ENCODE measurements around the gene TTLL9.
"Not testable (repeated sequence)": the region's sequence is repeated elsewhere in the genome, so short reads cannot be mapped to it uniquely, and the experiment has no call there.

TTLL9 gene

GRCh38 chr20:31916708-31917107 lies 46.3 kb downstream of the TTLL9 start:
- Histone ChIP-seq H3K9ac (ENCODE audit: low read length) (no peak overlapping the region), H3K36me3 (ENCODE audit: control insufficient read depth, insufficient read depth, low read length, severe bottlenecking) (no peaks in the 10 kb centered on the region), H3K27me3 (replicated peaks; ENCODE audit: control insufficient read depth, insufficient read depth, low read length) (peaks cover 69% of the 10 kb centered on the region), H3K4me1 (ENCODE audit: control insufficient read depth, insufficient read depth, low read length) (no peaks in the 10 kb centered on the region), H3K4me3 (ENCODE audit: low read length) (no peak overlapping the region), H3K9me3 (ENCODE audit: control insufficient read depth, low read length) (no peaks in the 10 kb centered on the region)
- DNase-seq (ENCODE audit: low read depth), result no peak

- not testable (repeated sequence) for H3K36me3 ChIP-seq (ENCODE audit: control insufficient read depth, insufficient read depth, low read length, severe bottlenecking); H3K4me3 ChIP-seq (ENCODE audit: low read length); H3K4me1 ChIP-seq (ENCODE audit: control insufficient read depth, insufficient read depth, low read length); DNase-seq (ENCODE audit: low read depth); H3K9me3 ChIP-seq (ENCODE audit: control insufficient read depth, low read length); H3K9ac ChIP-seq (ENCODE audit: low read length)
- peaks cover 66% of the 10 kb centered on the region for H3K27me3 ChIP-seq (replicated peaks; ENCODE audit: control insufficient read depth, insufficient read depth, low read length)
Observed at GRCh38 chr20:31917962-31918412, 47.6 kb downstream of the TTLL9 start.

GRCh38 chr20:31918466-31919105 lies 48.2 kb downstream of the TTLL9 start:
- peak; percentile 3 for DNase-seq (ENCODE audit: low read depth)
- Histone ChIP-seq H3K36me3 (ENCODE audit: control insufficient read depth, insufficient read depth, low read length, severe bottlenecking) (no peaks in the 10 kb centered on the region), H3K9ac (ENCODE audit: low read length) (no peak overlapping the region), H3K4me3 (ENCODE audit: low read length) (no peak overlapping the region), H3K9me3 (ENCODE audit: control insufficient read depth, low read length) (no peaks in the 10 kb centered on the region), H3K27me3 (replicated peaks; ENCODE audit: control insufficient read depth, insufficient read depth, low read length) (peaks cover 66% of the 10 kb centered on the region), H3K4me1 (ENCODE audit: control insufficient read depth, insufficient read depth, low read length) (no peaks in the 10 kb centered on the region)

GRCh38 chr20:31919410-31920155 lies 49.1 kb downstream of the TTLL9 start:
- no peak overlapping the region for H3K4me3 ChIP-seq (ENCODE audit: low read length)
- no peaks in the 10 kb centered on the region for H3K9me3 ChIP-seq (ENCODE audit: control insufficient read depth, low read length)
- DNase-seq (ENCODE audit: low read depth), result no peak
- peaks cover 67% of the 10 kb centered on the region for H3K27me3 ChIP-seq (replicated peaks; ENCODE audit: control insufficient read depth, insufficient read depth, low read length)
- no peaks in the 10 kb centered on the region for H3K4me1 ChIP-seq (ENCODE audit: control insufficient read depth, insufficient read depth, low read length)
- H3K9ac ChIP-seq (ENCODE audit: low read length), result no peak overlapping the region
- no peaks in the 10 kb centered on the region for H3K36me3 ChIP-seq (ENCODE audit: control insufficient read depth, insufficient read depth, low read length, severe bottlenecking)

- H3K9ac ChIP-seq (ENCODE audit: low read length), result no peak overlapping the region
- no peaks in the 10 kb centered on the region for H3K36me3 ChIP-seq (ENCODE audit: control insufficient read depth, insufficient read depth, low read length, severe bottlenecking)
- peaks cover 70% of the 10 kb centered on the region for H3K27me3 ChIP-seq (replicated peaks; ENCODE audit: control insufficient read depth, insufficient read depth, low read length)
- no peaks in the 10 kb centered on the region for H3K4me1 ChIP-seq (ENCODE audit: control insufficient read depth, insufficient read depth, low read length)
- no peaks in the 10 kb centered on the region for H3K9me3 ChIP-seq (ENCODE audit: control insufficient read depth, low read length)
- H3K4me3 ChIP-seq (ENCODE audit: low read length), result no peak overlapping the region
- no peak for DNase-seq (ENCODE audit: low read depth)
Observed at GRCh38 chr20:31920275-31920855, 49.9 kb downstream of the TTLL9 start.

GRCh38 chr20:31921480-31921879 lies 51.0 kb downstream of the TTLL9 start:
- H3K4me1 ChIP-seq (ENCODE audit: control insufficient read depth, insufficient read depth, low read length); H3K4me3 ChIP-seq (ENCODE audit: low read length); DNase-seq (ENCODE audit: low read depth); H3K36me3 ChIP-seq (ENCODE audit: control insufficient read depth, insufficient read depth, low read length, severe bottlenecking); H3K9me3 ChIP-seq (ENCODE audit: control insufficient read depth, low read length); H3K9ac ChIP-seq (ENCODE audit: low read length): not testable (repeated sequence)
- peaks cover 73% of the 10 kb centered on the region for H3K27me3 ChIP-seq (replicated peaks; ENCODE audit: control insufficient read depth, insufficient read depth, low read length)

- no peaks in the 10 kb centered on the region for H3K36me3 ChIP-seq (ENCODE audit: control insufficient read depth, insufficient read depth, low read length, severe bottlenecking)
- H3K4me1 ChIP-seq (ENCODE audit: control insufficient read depth, insufficient read depth, low read length), result no peaks in the 10 kb centered on the region
- peaks cover 68% of the 10 kb centered on the region for H3K27me3 ChIP-seq (replicated peaks; ENCODE audit: control insufficient read depth, insufficient read depth, low read length)
- no peak overlapping the region for H3K9ac ChIP-seq (ENCODE audit: low read length)
- no peak overlapping the region for H3K4me3 ChIP-seq (ENCODE audit: low read length)
- no peak for DNase-seq (ENCODE audit: low read depth)
- no peaks in the 10 kb centered on the region for H3K9me3 ChIP-seq (ENCODE audit: control insufficient read depth, low read length)
Observed at GRCh38 chr20:31922181-31922580, 51.7 kb downstream of the TTLL9 start.

- no peak for DNase-seq (ENCODE audit: low read depth)
- Histone ChIP-seq H3K9me3 (ENCODE audit: control insufficient read depth, low read length) (no peaks in the 10 kb centered on the region), H3K4me3 (ENCODE audit: low read length) (no peak overlapping the region), H3K4me1 (ENCODE audit: control insufficient read depth, insufficient read depth, low read length) (no peaks in the 10 kb centered on the region), H3K27me3 (replicated peaks; ENCODE audit: control insufficient read depth, insufficient read depth, low read length) (peaks cover 67% of the 10 kb centered on the region), H3K9ac (ENCODE audit: low read length) (no peak overlapping the region), H3K36me3 (ENCODE audit: control insufficient read depth, insufficient read depth, low read length, severe bottlenecking) (no peaks in the 10 kb centered on the region)
Observed at GRCh38 chr20:31922588-31922987, 52.2 kb downstream of the TTLL9 start.

GRCh38 chr20:31923388-31924331 lies 53.2 kb downstream of the TTLL9 start:
- Histone ChIP-seq H3K4me1 (ENCODE audit: control insufficient read depth, insufficient read depth, low read length) (no peaks in the 10 kb centered on the region), H3K9me3 (ENCODE audit: control insufficient read depth, low read length) (no peaks in the 10 kb centered on the region), H3K9ac (ENCODE audit: low read length) (no peak overlapping the region), H3K4me3 (ENCODE audit: low read length) (no peak overlapping the region), H3K36me3 (ENCODE audit: control insufficient read depth, insufficient read depth, low read length, severe bottlenecking) (no peaks in the 10 kb centered on the region), H3K27me3 (replicated peaks; ENCODE audit: control insufficient read depth, insufficient read depth, low read length) (peaks cover 61% of the 10 kb centered on the region)
- no peak for DNase-seq (ENCODE audit: low read depth)

GRCh38 chr20:31924561-31924960 lies 54.1 kb downstream of the TTLL9 start:
- Histone ChIP-seq H3K4me3 (ENCODE audit: low read length) (no peak overlapping the region), H3K4me1 (ENCODE audit: control insufficient read depth, insufficient read depth, low read length) (no peaks in the 10 kb centered on the region), H3K27me3 (replicated peaks; ENCODE audit: control insufficient read depth, insufficient read depth, low read length) (peaks cover 55% of the 10 kb centered on the region), H3K9ac (ENCODE audit: low read length) (no peak overlapping the region), H3K9me3 (ENCODE audit: control insufficient read depth, low read length) (no peaks in the 10 kb centered on the region), H3K36me3 (ENCODE audit: control insufficient read depth, insufficient read depth, low read length, severe bottlenecking) (no peaks in the 10 kb centered on the region)
- DNase-seq (ENCODE audit: low read depth), result no peak

GRCh38 chr20:31925631-31926030 lies 55.2 kb downstream of the TTLL9 start:
- Histone ChIP-seq H3K4me3 (ENCODE audit: low read length) (no peak overlapping the region), H3K4me1 (ENCODE audit: control insufficient read depth, insufficient read depth, low read length) (no peaks in the 10 kb centered on the region), H3K36me3 (ENCODE audit: control insufficient read depth, insufficient read depth, low read length, severe bottlenecking) (no peaks in the 10 kb centered on the region), H3K27me3 (replicated peaks; ENCODE audit: control insufficient read depth, insufficient read depth, low read length) (peaks cover 51% of the 10 kb centered on the region), H3K9ac (ENCODE audit: low read length) (no peak overlapping the region), H3K9me3 (ENCODE audit: control insufficient read depth, low read length) (no peaks in the 10 kb centered on the region)
- no peak for DNase-seq (ENCODE audit: low read depth)
